Dendritic cell treated with granulocyte-macrophage colony-stimulating factor and Interleukin-4, amounts not matched to agents 40 ng/mL and 50 ng/mL, for 4 days (primary cell): ENCODE measurements around the gene PTPRE.
A peak's percentile ranks its signal among the peaks of the same experiment; 100 is the strongest.

ENCODE experiments used
- H3K27ac Mint-ChIP-seq: one replicate; pipeline ENCODE4 v1.8.0; 2022; ENCODE audit warnings: mild to moderate bottlenecking, mixed read lengths
- H3K27me3 Mint-ChIP-seq: one replicate; pipeline ENCODE4 v1.8.0; 2022; ENCODE audit warnings: mild to moderate bottlenecking, mixed read lengths
- H3K36me3 Mint-ChIP-seq: one replicate; pipeline ENCODE4 v1.8.0; 2022; ENCODE audit warnings: low read depth, mixed read lengths
- H3K4me1 Mint-ChIP-seq: one replicate; pipeline ENCODE4 v1.8.0; 2022; ENCODE audit warnings: low read depth, mixed read lengths
- H3K4me3 Mint-ChIP-seq: one replicate; pipeline ENCODE4 v1.8.0; 2022; ENCODE audit warnings: mild to moderate bottlenecking, moderate library complexity, mixed read lengths
- H3K9me3 Mint-ChIP-seq: one replicate; pipeline ENCODE4 v1.8.0; 2022; ENCODE audit warnings: mixed read lengths
- intact Hi-C: fragments of 100-400 bp; cut with micrococcal nuclease; formaldehyde crosslinking; loops from one replicate; pipeline ENCODE4 v1.15.0; 2022

PTPRE gene

GRCh38 chr10:127907411-127908105 lies 655 bp downstream of the PTPRE start:
- H3K27me3 Mint-ChIP-seq, result peaks cover 5% of the 10 kb centered on the region
- H3K4me3 Mint-ChIP-seq, result peak overlapping the region; percentile 69
- H3K27ac Mint-ChIP-seq, result no peak overlapping the region
- intact Hi-C loops, result loop anchor here (1.0 to 5.0 kb wide), 4 partner anchors 35 to 245 kb away; no protein-coding TSS in a partner anchor
- H3K4me1 Mint-ChIP-seq, result peaks cover 48% of the 10 kb centered on the region
- no peaks in the 10 kb centered on the region for H3K36me3 Mint-ChIP-seq
- H3K9me3 Mint-ChIP-seq, result no peaks in the 10 kb centered on the region

GRCh38 chr10:127908106-127908958 lies 1.4 kb downstream of the PTPRE start:
- H3K27me3 Mint-ChIP-seq, result peaks cover 5% of the 10 kb centered on the region
- H3K36me3 Mint-ChIP-seq, result no peaks in the 10 kb centered on the region
- intact Hi-C loops, result loop anchor here (5.0 kb wide), 2 partner anchors 36 to 244 kb away; no protein-coding TSS in a partner anchor
- H3K27ac Mint-ChIP-seq, result no peak overlapping the region
- peaks cover 48% of the 10 kb centered on the region for H3K4me1 Mint-ChIP-seq
- H3K4me3 Mint-ChIP-seq, result peak overlapping the region; percentile 69
- no peaks in the 10 kb centered on the region for H3K9me3 Mint-ChIP-seq

GRCh38 chr10:127908959-127909267 lies 2.0 kb downstream of the PTPRE start:
- peaks cover 48% of the 10 kb centered on the region for H3K4me1 Mint-ChIP-seq
- H3K9me3 Mint-ChIP-seq, result no peaks in the 10 kb centered on the region
- H3K36me3 Mint-ChIP-seq, result no peaks in the 10 kb centered on the region
- intact Hi-C loops, result loop anchor here (5.0 kb wide), 2 partner anchors 37 to 243 kb away; no protein-coding TSS in a partner anchor
- H3K27ac Mint-ChIP-seq, result no peak overlapping the region
- no peak overlapping the region for H3K4me3 Mint-ChIP-seq
- H3K27me3 Mint-ChIP-seq, result peaks cover 5% of the 10 kb centered on the region

- intact Hi-C loops, result loop anchor here (5.0 kb wide), 2 partner anchors 38 to 242 kb away; no protein-coding TSS in a partner anchor
- Mint-ChIP-seq H3K36me3 (no peaks in the 10 kb centered on the region), H3K4me3 (no peak overlapping the region), H3K9me3 (no peaks in the 10 kb centered on the region), H3K27ac (no peak overlapping the region), H3K4me1 (peaks cover 48% of the 10 kb centered on the region), H3K27me3 (peaks cover 5% of the 10 kb centered on the region)
Observed at GRCh38 chr10:127909716-127910463, 3.0 kb downstream of the PTPRE start.

- Mint-ChIP-seq H3K27ac (no peak overlapping the region), H3K36me3 (no peaks in the 10 kb centered on the region), H3K9me3 (no peaks in the 10 kb centered on the region), H3K4me3 (no peak overlapping the region), H3K4me1 (peaks cover 44% of the 10 kb centered on the region), H3K27me3 (peaks cover 3% of the 10 kb centered on the region)
- intact Hi-C loops, result no loop called here
Observed at GRCh38 chr10:127910464-127910770, 3.5 kb downstream of the PTPRE start.

- H3K27ac Mint-ChIP-seq, result no peak overlapping the region
- no peak overlapping the region for H3K4me3 Mint-ChIP-seq
- H3K4me1 Mint-ChIP-seq, result peaks cover 35% of the 10 kb centered on the region
- intact Hi-C loops, result no loop called here
- peaks cover 6% of the 10 kb centered on the region for H3K9me3 Mint-ChIP-seq
- peaks cover 5% of the 10 kb centered on the region for H3K36me3 Mint-ChIP-seq
- no peaks in the 10 kb centered on the region for H3K27me3 Mint-ChIP-seq
Observed at GRCh38 chr10:127911218-127911866, 4.4 kb downstream of the PTPRE start.

- intact Hi-C loops, result no loop called here
- Mint-ChIP-seq H3K36me3 (peaks cover 10% of the 10 kb centered on the region), H3K9me3 (peaks cover 9% of the 10 kb centered on the region), H3K27ac (no peak overlapping the region), H3K27me3 (no peaks in the 10 kb centered on the region), H3K4me3 (no peak overlapping the region), H3K4me1 (peaks cover 30% of the 10 kb centered on the region)
Observed at GRCh38 chr10:127911867-127912257, 5.0 kb downstream of the PTPRE start.

GRCh38 chr10:127912607-127913367 lies 5.9 kb downstream of the PTPRE start:
- peaks cover 35% of the 10 kb centered on the region for H3K4me1 Mint-ChIP-seq
- intact Hi-C loops, result no loop called here
- no peak overlapping the region for H3K27ac Mint-ChIP-seq

GRCh38 chr10:127913368-127913759 lies 6.5 kb downstream of the PTPRE start:
- intact Hi-C loops, result no loop called here
- Mint-ChIP-seq H3K4me3 (no peak overlapping the region), H3K9me3 (peaks cover 9% of the 10 kb centered on the region), H3K36me3 (peaks cover 10% of the 10 kb centered on the region), H3K27ac (no peak overlapping the region), H3K27me3 (no peaks in the 10 kb centered on the region), H3K4me1 (peaks cover 35% of the 10 kb centered on the region)

More at GRCh38 chr10:127912607-127913367, 5.9 kb downstream of the PTPRE start:
- Mint-ChIP-seq H3K36me3 (peaks cover 10% of the 10 kb centered on the region), H3K27me3 (no peaks in the 10 kb centered on the region), H3K4me3 (no peak overlapping the region), H3K9me3 (peaks cover 9% of the 10 kb centered on the region)

GRCh38 chr10:127915324-127915723 lies 8.4 kb downstream of the PTPRE start:
- Mint-ChIP-seq H3K36me3 (peaks cover 10% of the 10 kb centered on the region), H3K9me3 (peaks cover 9% of the 10 kb centered on the region), H3K27ac (no peak overlapping the region), H3K4me3 (no peak overlapping the region), H3K27me3 (no peaks in the 10 kb centered on the region), H3K4me1 (peaks cover 35% of the 10 kb centered on the region)
- intact Hi-C loops, result no loop called here

- peaks cover 9% of the 10 kb centered on the region for H3K9me3 Mint-ChIP-seq
- peaks cover 10% of the 10 kb centered on the region for H3K36me3 Mint-ChIP-seq
- H3K4me1 Mint-ChIP-seq, result peaks cover 46% of the 10 kb centered on the region
- H3K4me3 Mint-ChIP-seq, result no peak overlapping the region
- H3K27me3 Mint-ChIP-seq, result no peaks in the 10 kb centered on the region
- peak overlapping the region; percentile 31 for H3K27ac Mint-ChIP-seq
- intact Hi-C loops, result no loop called here
Observed at GRCh38 chr10:127916826-127917225, 9.9 kb downstream of the PTPRE start.

GRCh38 chr10:127918572-127918971 lies 11.7 kb downstream of the PTPRE start:
- Mint-ChIP-seq H3K36me3 (peaks cover 10% of the 10 kb centered on the region), H3K27me3 (no peaks in the 10 kb centered on the region), H3K27ac (peak overlapping the region; percentile 74), H3K4me3 (peak overlapping the region; percentile 17), H3K4me1 (peaks cover 61% of the 10 kb centered on the region), H3K9me3 (peaks cover 9% of the 10 kb centered on the region)
- intact Hi-C loops, result no loop called here
